Upper lobe of left lung (tissue), 4 donors: ENCODE results near the gene EIF4E1B.

Experiments used
- EP300 ChIP-seq, 4 donors: sonication (generic); formaldehyde crosslinking; IDR thresholded peaks; one replicate each; pipeline ENCODE4 v1.5.1; 2017; ENCODE audit warnings: antibody characterized with exemption in 4 of 4, control low read depth in 2 of 4
- POLR2A ChIP-seq, 4 donors: fragments of 450-650 bp; IDR thresholded peaks; one replicate each; pipeline ENCODE4 v1.5.1; 2016 to 2017; ENCODE audit warnings: antibody characterized with exemption in 4 of 4, mild to moderate bottlenecking in 2 of 4
- POLR2AphosphoS5 ChIP-seq, 2 donors: sonication (generic); formaldehyde crosslinking; IDR thresholded peaks; one replicate each; pipeline ENCODE4 v1.5.1; 2017; ENCODE audit warnings: antibody characterized with exemption in 2 of 2
- TF ChIP-seq, protein P1 (sequence below), 6 experiments: fragments of 450-650 bp in 4 of 6; fragments of 200-600 bp in 2 of 6; sonication (generic) in 2 of 6; IDR thresholded peaks; one replicate each; pipeline ENCODE4 v1.5.1; 2016 to 2019; ENCODE audit warnings: antibody characterized with exemption in 6 of 6

DNA sequence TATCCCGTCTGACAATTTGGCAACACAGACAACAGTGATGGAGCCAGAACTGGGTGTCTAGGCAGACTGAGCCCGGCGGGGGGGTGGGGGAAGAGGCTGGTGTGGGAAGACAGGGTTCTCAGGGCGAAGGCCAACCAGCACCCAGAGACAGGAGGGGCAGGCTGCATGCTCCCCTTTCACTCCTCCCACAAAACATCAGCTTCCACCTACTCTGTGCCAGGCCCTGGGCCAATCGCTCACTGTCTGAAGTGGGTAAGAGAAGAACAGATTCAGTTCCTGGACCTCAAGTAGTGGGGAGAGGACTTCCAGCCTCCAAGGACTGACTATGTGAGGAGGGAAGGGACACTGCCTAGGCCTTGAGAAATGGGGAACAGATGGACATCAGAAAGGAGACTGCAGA is 2.9 kb upstream of the EIF4E1B start:
- TF ChIP-seq, protein P1, sequence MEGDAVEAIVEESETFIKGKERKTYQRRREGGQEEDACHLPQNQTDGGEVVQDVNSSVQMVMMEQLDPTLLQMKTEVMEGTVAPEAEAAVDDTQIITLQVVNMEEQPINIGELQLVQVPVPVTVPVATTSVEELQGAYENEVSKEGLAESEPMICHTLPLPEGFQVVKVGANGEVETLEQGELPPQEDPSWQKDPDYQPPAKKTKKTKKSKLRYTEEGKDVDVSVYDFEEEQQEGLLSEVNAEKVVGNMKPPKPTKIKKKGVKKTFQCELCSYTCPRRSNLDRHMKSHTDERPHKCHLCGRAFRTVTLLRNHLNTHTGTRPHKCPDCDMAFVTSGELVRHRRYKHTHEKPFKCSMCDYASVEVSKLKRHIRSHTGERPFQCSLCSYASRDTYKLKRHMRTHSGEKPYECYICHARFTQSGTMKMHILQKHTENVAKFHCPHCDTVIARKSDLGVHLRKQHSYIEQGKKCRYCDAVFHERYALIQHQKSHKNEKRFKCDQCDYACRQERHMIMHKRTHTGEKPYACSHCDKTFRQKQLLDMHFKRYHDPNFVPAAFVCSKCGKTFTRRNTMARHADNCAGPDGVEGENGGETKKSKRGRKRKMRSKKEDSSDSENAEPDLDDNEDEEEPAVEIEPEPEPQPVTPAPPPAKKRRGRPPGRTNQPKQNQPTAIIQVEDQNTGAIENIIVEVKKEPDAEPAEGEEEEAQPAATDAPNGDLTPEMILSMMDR (IDR thresholded peaks at IDR 0.05) = no peak
- TF ChIP-seq POLR2A (IDR thresholded peaks at IDR 0.05) = no peak
- TF ChIP-seq EP300 (IDR thresholded peaks at IDR 0.05) = no peak
- no peak for TF ChIP-seq POLR2AphosphoS5 (IDR thresholded peaks at IDR 0.05)
